ENCODE data around the gene VPS11. TPM values are rescaled to one million over a fixed set of nuclear protein-coding genes. Genes with fewer than 3 reads are reported as not detected.

Gene VPS11
- total and polyA plus RNA-seq, 12 donors, result 15.7 to 44.2 (median 22.5) TPM

DNA sequence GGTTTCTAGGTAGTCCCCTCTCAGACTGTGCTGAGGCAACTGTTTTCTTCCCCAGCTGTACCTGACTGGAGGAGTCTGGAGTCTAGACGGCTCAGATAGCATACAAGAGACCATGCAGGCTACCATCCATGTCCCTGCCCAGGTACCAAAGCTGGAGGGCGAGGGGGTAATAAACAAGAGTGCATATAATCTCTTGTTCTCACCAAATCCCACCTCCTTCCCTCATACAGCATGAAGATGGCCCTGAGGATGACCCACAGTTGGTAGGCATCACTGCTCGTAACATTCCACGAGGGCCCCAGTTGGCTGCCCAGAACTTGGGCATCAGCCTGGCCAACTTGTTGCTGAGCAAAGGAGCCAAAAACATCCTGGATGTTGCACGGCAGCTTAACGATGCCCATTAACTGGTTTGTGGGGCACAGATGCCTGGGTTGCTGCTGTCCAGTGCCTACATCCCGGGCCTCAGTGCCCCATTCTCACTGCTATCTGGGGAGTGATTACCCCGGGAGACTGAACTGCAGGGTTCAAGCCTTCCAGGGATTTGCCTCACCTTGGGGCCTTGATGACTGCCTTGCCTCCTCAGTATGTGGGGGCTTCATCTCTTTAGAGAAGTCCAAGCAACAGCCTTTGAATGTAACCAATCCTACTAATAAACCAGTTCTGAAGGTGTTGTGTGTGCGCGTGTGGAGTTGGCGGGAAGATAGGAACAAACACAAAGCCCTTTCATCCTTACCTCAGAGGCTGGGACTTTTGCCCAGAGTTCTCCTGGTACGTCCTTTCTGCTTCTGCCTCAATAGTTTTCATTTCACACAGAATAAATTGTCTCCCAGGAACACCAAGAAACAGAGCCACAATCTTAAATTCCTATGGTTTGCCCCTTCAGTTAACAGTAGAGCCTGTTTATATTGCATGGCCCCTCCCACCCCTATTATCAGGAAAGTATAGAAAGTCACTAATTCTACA is 25.5 kb downstream of the VPS11 start:
- H3K4me1 ChIP-seq, result peaks cover 10 to 41% (median 24%) of the 10 kb centered on the region in 9 donors
- H3K9me3 ChIP-seq, result no peaks in the 10 kb centered on the region
- intact Hi-C loops (cut with DNase I), result loop anchor here in 3 of 10 donors (10.0 kb wide), 2 partner anchors 102 to 222 kb away; partner anchors contain the start of gene MCAM (in 1 of the 3)
- peak overlapping the region; percentile 58 to 98 (median 84) for H3K4me3 ChIP-seq
- TF ChIP-seq, protein P1, sequence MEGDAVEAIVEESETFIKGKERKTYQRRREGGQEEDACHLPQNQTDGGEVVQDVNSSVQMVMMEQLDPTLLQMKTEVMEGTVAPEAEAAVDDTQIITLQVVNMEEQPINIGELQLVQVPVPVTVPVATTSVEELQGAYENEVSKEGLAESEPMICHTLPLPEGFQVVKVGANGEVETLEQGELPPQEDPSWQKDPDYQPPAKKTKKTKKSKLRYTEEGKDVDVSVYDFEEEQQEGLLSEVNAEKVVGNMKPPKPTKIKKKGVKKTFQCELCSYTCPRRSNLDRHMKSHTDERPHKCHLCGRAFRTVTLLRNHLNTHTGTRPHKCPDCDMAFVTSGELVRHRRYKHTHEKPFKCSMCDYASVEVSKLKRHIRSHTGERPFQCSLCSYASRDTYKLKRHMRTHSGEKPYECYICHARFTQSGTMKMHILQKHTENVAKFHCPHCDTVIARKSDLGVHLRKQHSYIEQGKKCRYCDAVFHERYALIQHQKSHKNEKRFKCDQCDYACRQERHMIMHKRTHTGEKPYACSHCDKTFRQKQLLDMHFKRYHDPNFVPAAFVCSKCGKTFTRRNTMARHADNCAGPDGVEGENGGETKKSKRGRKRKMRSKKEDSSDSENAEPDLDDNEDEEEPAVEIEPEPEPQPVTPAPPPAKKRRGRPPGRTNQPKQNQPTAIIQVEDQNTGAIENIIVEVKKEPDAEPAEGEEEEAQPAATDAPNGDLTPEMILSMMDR (IDR thresholded peaks at IDR 0.05), result no peak
- peaks cover 0 to 60% (median 16%) of the 10 kb centered on the region in 9 donors for H3K36me3 ChIP-seq
- peak overlapping the region in 8 of 10 donors; percentile 89 to 95 (median 94) for H3K27ac ChIP-seq
- DNase-seq, result no peak
- no peaks in the 10 kb centered on the region for H3K27me3 ChIP-seq
- no peak for ATAC-seq
- 55 to 58% methylated on average over 12 of the region's 12 CpGs for WGBS, 2 donors

DNA sequence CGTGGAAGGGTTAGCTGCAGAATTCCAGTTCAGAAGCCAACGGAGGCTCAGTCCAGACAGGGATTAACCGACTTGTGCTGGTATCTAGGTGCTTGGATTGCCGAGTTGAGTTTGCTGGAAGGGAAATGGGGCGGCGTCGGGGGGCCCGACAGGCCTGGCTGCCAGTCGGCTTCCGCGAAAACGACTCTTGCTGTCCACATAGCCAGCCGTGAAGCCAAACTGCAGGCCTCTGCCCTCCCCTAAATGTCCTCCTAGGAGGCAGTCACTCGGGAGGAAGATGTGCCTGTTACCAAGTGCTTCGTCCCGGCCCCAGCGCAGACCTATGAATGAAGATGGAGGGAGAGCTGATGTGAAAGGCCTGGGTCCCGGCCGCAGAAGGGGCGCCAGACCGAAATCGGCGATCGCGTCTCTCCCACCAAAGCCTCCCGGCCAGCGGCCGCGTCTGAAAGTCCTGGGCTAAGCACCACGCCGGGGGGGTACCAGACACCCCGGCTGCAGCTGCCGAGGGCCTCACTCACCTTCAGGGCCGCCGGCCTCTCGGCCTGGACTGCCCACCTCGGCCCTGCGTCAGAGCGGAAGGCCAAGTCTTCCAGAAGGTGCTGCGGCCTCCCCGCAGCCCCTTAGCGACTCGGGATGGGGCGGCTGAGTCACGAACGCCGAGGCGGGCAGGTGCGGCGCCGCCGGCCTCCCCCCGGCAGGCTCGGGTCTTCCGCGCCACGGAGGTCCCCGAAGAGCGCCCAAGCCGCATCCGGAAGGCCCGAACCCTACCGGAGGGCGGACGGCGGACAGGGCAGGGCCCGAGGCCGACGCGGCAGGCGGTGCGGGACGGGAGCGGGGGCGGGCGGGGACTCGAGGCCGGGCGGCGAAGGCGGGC is 26.6 kb downstream of the VPS11 start:
- H3K27me3 ChIP-seq, result no peaks in the 10 kb centered on the region
- H3K27ac ChIP-seq, result peak overlapping the region; percentile 82 to 95 (median 94)
- H3K4me1 ChIP-seq, result peaks cover 10 to 41% (median 24%) of the 10 kb centered on the region in 9 donors
- DNase-seq (peak in 1 of 2 donors; percentile 39), ATAC-seq (peak; percentile 1 to 67 (median 8))
- H3K9me3 ChIP-seq, result no peaks in the 10 kb centered on the region
- TF ChIP-seq, protein P1 (IDR thresholded peaks at IDR 0.05), result no peak
- WGBS, 2 donors, result 1% methylated on average over 73 to 81 of the region's 81 CpGs
- peak overlapping the region; percentile 58 to 98 (median 84) for H3K4me3 ChIP-seq
- H3K36me3 ChIP-seq, result peaks cover 0 to 70% (median 19%) of the 10 kb centered on the region in 9 donors
- intact Hi-C loops (cut with DNase I), result loop anchor here in 5 of 10 donors (2.0 to 10.0 kb wide), 5 partner anchors 63 to 221 kb away; partner anchors contain the start of genes MCAM (in 1 of the 5), NLRX1 (in 1 of the 5) and SLC37A4 (in 1 of the 5)

DNA sequence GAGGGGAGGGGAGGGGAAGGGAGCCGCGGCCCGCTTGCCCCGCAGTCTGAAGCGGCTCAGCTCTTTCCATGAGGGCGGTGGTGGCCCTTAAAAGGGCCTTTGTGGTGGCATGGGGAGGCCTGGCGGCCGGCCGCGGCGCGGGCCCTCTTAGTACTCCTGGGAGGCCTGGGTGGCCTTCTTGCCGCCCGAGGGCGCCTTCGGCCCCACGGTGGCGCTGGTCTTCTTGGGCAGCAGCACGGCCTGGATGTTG is 27.1 kb downstream of the VPS11 start:
- no peaks in the 10 kb centered on the region for H3K27me3 ChIP-seq
- H3K4me3 ChIP-seq, result peak overlapping the region; percentile 58 to 98 (median 84)
- TF ChIP-seq, protein P1 (IDR thresholded peaks at IDR 0.05), result peak; percentile 55 to 90 (median 70)
- peaks cover 0 to 68% (median 19%) of the 10 kb centered on the region in 9 donors for H3K36me3 ChIP-seq
- H3K27ac ChIP-seq, result peak overlapping the region; percentile 82 to 95 (median 94)
- intact Hi-C loops (cut with DNase I), result loop anchor here in 6 of 10 donors (1.0 to 10.0 kb wide), 8 partner anchors 27 to 220 kb away; partner anchors contain the start of genes HINFP (in 2 of the 6), MCAM (in 1 of the 6), NLRX1 (in 1 of the 6) and RPS25 (in 1 of the 6)
- ATAC-seq, result peak; percentile 77 to 91 (median 86)
- H3K4me1 ChIP-seq, result peaks cover 10 to 45% (median 25%) of the 10 kb centered on the region in 9 donors
- WGBS, 2 donors, result 0% methylated on average over 12 to 19 of the region's 19 CpGs
- no peaks in the 10 kb centered on the region for H3K9me3 ChIP-seq
- DNase-seq, result peak; percentile 79 to 85
